Ectodermal cell (in vitro differentiated cells): Measurements from ENCODE around the gene MARCHF6.
"Not testable (repeated sequence)": the region's sequence is repeated elsewhere in the genome, so short reads cannot be mapped to it uniquely, and the experiment has no call there.

ENCODE experiments used
- H3K27ac ChIP-seq: 2 replicates; pipeline ENCODE4 v1.7.0; 2013; ENCODE audit warnings: mild to moderate bottlenecking, low read depth, low read length; ENCODE audit not compliant: insufficient read depth, poor library complexity, severe bottlenecking
- H3K27me3 ChIP-seq: 2 replicates; pipeline ENCODE4 v1.7.0; 2013; ENCODE audit warnings: mild to moderate bottlenecking, low read length; ENCODE audit not compliant: insufficient read depth, control insufficient read depth, poor library complexity, severe bottlenecking
- H3K36me3 ChIP-seq: one replicate; pipeline ENCODE4 v1.7.0; 2013; ENCODE audit warnings: low read length; ENCODE audit not compliant: control insufficient read depth, insufficient read depth
- H3K4me1 ChIP-seq: one replicate; pipeline ENCODE4 v1.7.0; 2013; ENCODE audit warnings: low read length; ENCODE audit not compliant: control insufficient read depth, insufficient read depth
- H3K4me3 ChIP-seq: 2 replicates; pipeline ENCODE4 v1.7.0; 2013; ENCODE audit warnings: low read depth, low read length, control low read depth; ENCODE audit not compliant: insufficient read depth
- H3K9me3 ChIP-seq: 2 replicates; pipeline ENCODE4 v1.7.0; 2013; ENCODE audit warnings: mild to moderate bottlenecking, low read length, moderate library complexity; ENCODE audit not compliant: control insufficient read depth
- WGBS, 2 experiments: methylation state at CpG; one replicate each; pipeline ENCODE4 v1.1.7; 2013; ENCODE audit warnings: missing lambda C conversion rate in 2 of 2; 5-methylcytosine and 5-hydroxymethylcytosine counted together

The MARCHF6 gene

GRCh38 chr5:10377081-10377480 is 23.6 kb downstream of the MARCHF6 start:
- Histone ChIP-seq H3K27ac (no peak overlapping the region), H3K36me3 (peaks cover 6% of the 10 kb centered on the region), H3K4me1 (no peaks in the 10 kb centered on the region), H3K9me3 (no peaks in the 10 kb centered on the region), H3K4me3 (no peak overlapping the region), H3K27me3 (no peaks in the 10 kb centered on the region)
- WGBS, 2 experiments: 93 to 95% methylated on average over 5 of the region's 5 CpGs

DNA sequence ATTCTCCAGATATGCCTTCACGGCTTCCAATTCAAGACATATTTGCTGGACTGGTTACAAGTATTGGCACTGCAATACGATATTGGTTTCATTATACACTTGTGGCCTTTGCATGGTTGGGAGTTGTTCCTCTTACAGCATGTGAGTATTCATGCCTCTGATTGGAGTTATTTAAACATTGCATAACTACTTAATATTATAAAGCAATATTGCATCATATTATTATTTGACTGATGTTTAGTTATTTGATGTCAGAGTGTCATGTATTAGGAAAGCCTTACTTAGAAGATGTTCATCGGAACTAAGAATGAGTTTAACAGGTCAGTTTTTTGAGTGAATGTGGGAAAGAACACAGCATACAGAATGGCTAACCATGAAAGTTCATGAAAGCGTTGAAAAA is 28.3 kb downstream of the MARCHF6 start:
- H3K27me3 ChIP-seq: no peaks in the 10 kb centered on the region
- no peaks in the 10 kb centered on the region for H3K9me3 ChIP-seq
- WGBS, 2 experiments: 97 to 99% methylated on average over 3 to 4 of the region's 4 CpGs
- no peaks in the 10 kb centered on the region for H3K4me1 ChIP-seq
- H3K27ac ChIP-seq: no peak overlapping the region
- H3K4me3 ChIP-seq: no peak overlapping the region
- peaks cover 6% of the 10 kb centered on the region for H3K36me3 ChIP-seq

- no peaks in the 10 kb centered on the region for H3K27me3 ChIP-seq
- H3K4me3 ChIP-seq: no peak overlapping the region
- 96 to 100% methylated on average over 2 to 3 of the region's 3 CpGs for WGBS, 2 experiments
- H3K4me1 ChIP-seq: no peaks in the 10 kb centered on the region
- H3K9me3 ChIP-seq: no peaks in the 10 kb centered on the region
- H3K36me3 ChIP-seq: peaks cover 6% of the 10 kb centered on the region
- no peak overlapping the region for H3K27ac ChIP-seq
Measured at GRCh38 chr5:10384483-10384882, 31.0 kb downstream of the MARCHF6 start.

- Histone ChIP-seq H3K4me1 (no peaks in the 10 kb centered on the region), H3K36me3 (peaks cover 25% of the 10 kb centered on the region), H3K4me3 (no peak overlapping the region), H3K27ac (no peak overlapping the region), H3K27me3 (no peaks in the 10 kb centered on the region), H3K9me3 (no peaks in the 10 kb centered on the region)
- WGBS, 2 experiments: 95 to 96% methylated on average over 4 of the region's 4 CpGs
Measured at GRCh38 chr5:10387690-10388089, 34.2 kb downstream of the MARCHF6 start.

DNA sequence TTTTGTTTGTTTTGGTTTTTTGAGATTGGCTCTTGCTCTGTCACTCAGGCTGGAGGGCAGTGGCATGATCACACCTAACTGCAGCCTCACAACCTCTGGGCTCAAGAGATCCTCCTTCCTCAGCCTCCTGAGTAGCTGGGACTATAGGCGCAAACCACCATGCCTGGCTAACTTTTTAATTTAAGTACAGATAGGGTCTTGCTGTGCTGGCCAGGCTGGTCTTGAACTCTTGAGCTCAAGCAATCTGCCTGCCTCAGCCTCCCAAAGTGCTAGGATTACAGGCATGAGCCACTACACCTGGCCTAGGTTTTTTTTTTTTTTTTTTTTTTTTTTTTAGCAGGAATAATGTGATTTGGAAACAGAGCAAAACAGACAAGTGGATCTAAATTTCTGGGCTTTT is 37.6 kb downstream of the MARCHF6 start:
- no peak overlapping the region for H3K27ac ChIP-seq
- no peaks in the 10 kb centered on the region for H3K9me3 ChIP-seq
- WGBS, 2 experiments: 96 to 97% methylated on average over 1 of the region's 1 CpG
- H3K4me1 ChIP-seq: no peaks in the 10 kb centered on the region
- peaks cover 32% of the 10 kb centered on the region for H3K36me3 ChIP-seq
- no peaks in the 10 kb centered on the region for H3K27me3 ChIP-seq
- H3K4me3 ChIP-seq: no peak overlapping the region

DNA sequence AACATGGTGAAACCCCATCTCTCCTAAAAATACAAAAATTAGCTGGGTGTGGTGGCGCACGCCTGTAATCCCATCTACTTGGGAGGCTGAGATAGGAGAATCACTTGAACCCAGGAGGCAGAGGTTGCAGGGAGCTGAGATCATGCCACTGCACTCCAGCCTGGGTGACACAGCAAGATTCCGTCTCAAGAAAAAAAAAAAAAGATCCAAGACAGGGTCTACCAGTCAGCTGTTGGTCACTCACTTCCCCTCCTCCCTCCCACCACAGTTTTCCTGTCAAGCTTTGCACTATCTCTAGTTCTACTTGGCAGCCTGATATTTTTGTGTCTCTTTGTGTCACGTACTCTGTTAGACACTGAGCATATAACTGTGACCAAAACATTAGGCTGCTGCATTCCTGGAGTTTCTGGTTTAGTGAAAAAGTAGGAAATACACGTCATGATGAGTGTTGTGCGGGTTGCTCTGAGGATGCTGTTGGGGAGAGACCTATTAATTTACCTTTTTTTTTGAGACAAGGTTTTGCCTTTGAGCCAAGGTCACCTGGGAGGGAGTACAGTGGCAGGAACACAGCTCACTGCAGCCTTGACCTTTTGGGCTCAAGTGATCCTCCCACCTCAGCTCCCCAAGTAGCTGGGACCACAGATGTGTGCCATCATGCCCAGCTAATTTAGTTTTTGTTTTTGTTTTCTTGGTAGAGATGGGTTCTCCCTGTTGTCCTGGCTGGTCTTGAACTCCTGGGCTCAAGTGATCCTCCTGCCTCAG is 39.3 kb downstream of the MARCHF6 start:
- H3K9me3 ChIP-seq, H3K27ac ChIP-seq, H3K4me3 ChIP-seq, H3K27me3 ChIP-seq, H3K4me1 ChIP-seq: not testable (repeated sequence)
- WGBS, 2 experiments: 93 to 96% methylated on average over 6 of the region's 6 CpGs
- H3K36me3 ChIP-seq: peaks cover 36% of the 10 kb centered on the region

DNA sequence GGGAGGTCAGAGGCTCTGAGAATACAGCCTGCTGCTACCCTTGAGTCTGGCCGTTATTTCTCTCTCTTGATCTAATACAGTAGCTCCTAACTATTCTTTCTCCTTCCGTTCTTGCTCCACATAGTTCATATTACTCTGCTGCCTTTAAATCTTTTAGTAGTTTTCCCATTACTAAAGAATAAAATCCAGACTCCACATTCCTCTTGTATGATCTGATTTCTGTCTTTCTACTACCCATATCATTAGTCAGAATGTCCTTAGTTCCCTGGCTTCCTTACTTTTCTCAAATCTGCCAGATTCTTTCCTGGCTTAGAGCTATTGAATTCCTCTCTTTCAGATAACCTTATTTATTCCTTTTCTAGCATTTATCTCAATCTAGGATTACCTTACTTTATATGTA is 40.0 kb downstream of the MARCHF6 start:
- Histone ChIP-seq H3K4me3 (no peak overlapping the region), H3K4me1 (no peaks in the 10 kb centered on the region), H3K9me3 (no peaks in the 10 kb centered on the region), H3K27me3 (no peaks in the 10 kb centered on the region), H3K27ac (no peak overlapping the region), H3K36me3 (peaks cover 36% of the 10 kb centered on the region)
- 86 to 93% methylated on average over 2 of the region's 2 CpGs for WGBS, 2 experiments

GRCh38 chr5:10396552-10396951 is 43.1 kb downstream of the MARCHF6 start:
- H3K4me1 ChIP-seq: no peaks in the 10 kb centered on the region
- H3K9me3 ChIP-seq: no peaks in the 10 kb centered on the region
- H3K36me3 ChIP-seq: peaks cover 26% of the 10 kb centered on the region
- 93 to 94% methylated on average over 5 of the region's 5 CpGs for WGBS, 2 experiments
- no peak overlapping the region for H3K27ac ChIP-seq
- H3K4me3 ChIP-seq: no peak overlapping the region
- no peaks in the 10 kb centered on the region for H3K27me3 ChIP-seq

DNA sequence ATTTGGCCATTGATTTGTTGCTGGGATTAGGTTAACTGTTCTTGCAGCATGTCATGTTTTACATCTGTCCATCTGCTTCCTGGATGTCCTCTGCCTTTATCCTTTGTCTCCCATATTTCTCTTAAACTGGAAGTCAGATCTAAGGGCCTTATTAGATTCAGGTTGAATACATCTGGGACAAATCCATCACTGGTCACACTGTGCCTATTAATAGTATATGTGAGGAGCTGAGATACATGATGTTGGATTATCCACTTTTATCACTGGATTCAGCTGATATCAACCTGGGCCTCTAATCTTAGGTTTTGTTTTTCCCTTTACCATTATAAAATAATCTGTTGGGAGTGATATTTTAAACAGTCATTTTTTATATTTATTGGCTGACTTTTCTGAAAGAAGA is 46.3 kb downstream of the MARCHF6 start:
- H3K4me3 ChIP-seq: no peak overlapping the region
- no peaks in the 10 kb centered on the region for H3K4me1 ChIP-seq
- no peaks in the 10 kb centered on the region for H3K27me3 ChIP-seq
- H3K27ac ChIP-seq: no peak overlapping the region
- no peaks in the 10 kb centered on the region for H3K9me3 ChIP-seq
- H3K36me3 ChIP-seq: peaks cover 31% of the 10 kb centered on the region

DNA sequence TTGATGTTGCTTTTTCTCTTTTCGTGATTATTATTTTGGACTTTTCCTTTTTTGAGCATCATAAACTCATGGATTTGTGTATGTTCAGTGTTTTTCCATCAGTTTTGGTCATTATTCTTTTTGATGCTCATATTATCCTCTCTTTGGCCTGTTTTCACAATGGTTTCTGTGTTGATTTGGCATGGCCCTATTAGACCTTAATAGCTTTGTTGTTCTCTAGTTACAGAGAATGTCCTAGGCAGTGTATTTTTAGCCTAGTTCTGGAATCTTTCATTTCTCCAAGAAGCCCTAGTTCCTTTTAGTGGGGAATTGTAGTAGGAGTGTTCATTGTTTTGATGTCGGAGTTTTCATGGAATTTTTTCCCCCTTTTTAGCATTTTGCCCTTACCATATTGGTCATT is 46.9 kb downstream of the MARCHF6 start:
- Histone ChIP-seq H3K27ac (no peak overlapping the region), H3K4me3 (no peak overlapping the region), H3K36me3 (peaks cover 37% of the 10 kb centered on the region), H3K9me3 (no peaks in the 10 kb centered on the region), H3K4me1 (no peaks in the 10 kb centered on the region), H3K27me3 (no peaks in the 10 kb centered on the region)
- 97 to 100% methylated on average over 1 to 2 of the region's 2 CpGs for WGBS, 2 experiments

- Histone ChIP-seq H3K27ac (no peak overlapping the region), H3K36me3 (peaks cover 39% of the 10 kb centered on the region), H3K4me1 (no peaks in the 10 kb centered on the region), H3K9me3 (no peaks in the 10 kb centered on the region), H3K4me3 (no peak overlapping the region), H3K27me3 (no peaks in the 10 kb centered on the region)
- 91 to 94% methylated on average over 2 of the region's 3 CpGs for WGBS, 2 experiments
Measured at GRCh38 chr5:10400831-10401230, 47.3 kb downstream of the MARCHF6 start.
